ENCODE measurements around the gene CNNM2.
"Not testable (repeated sequence)": the region's sequence is repeated elsewhere in the genome, so short reads cannot be mapped to it uniquely, and the experiment has no call there.

Gene CNNM2

GRCh38 chr10:103111918-103112877 lies 194.1 kb downstream of the CNNM2 start:
- no peak for DNase-seq

GRCh38 chr10:103114876-103115275 lies 196.8 kb downstream of the CNNM2 start:
- DNase-seq = no peak

- no peak for DNase-seq
Measured at GRCh38 chr10:103117247-103117646, 199.2 kb downstream of the CNNM2 start.

GRCh38 chr10:103120546-103120945 lies 202.5 kb downstream of the CNNM2 start:
- DNase-seq = no peak

- no peak for DNase-seq
Measured at GRCh38 chr10:103120977-103121735, 203.1 kb downstream of the CNNM2 start.

GRCh38 chr10:103123282-103124024 lies 205.4 kb downstream of the CNNM2 start:
- DNase-seq = no peak

GRCh38 chr10:103124420-103125096 lies 206.5 kb downstream of the CNNM2 start:
- DNase-seq = no peak

- DNase-seq = no peak
Measured at GRCh38 chr10:103125323-103126267, 207.5 kb downstream of the CNNM2 start.

GRCh38 chr10:103127241-103127640 lies 209.1 kb downstream of the CNNM2 start:
- DNase-seq = no peak

- not testable (repeated sequence) for DNase-seq
Measured at GRCh38 chr10:103130180-103130579, 212.1 kb downstream of the CNNM2 start.

- DNase-seq = no peak
Measured at GRCh38 chr10:103130910-103131309, 212.8 kb downstream of the CNNM2 start.

- DNase-seq = peak; percentile 53
Measured at GRCh38 chr10:103135168-103135567, 217.1 kb downstream of the CNNM2 start.

- peak; percentile 42 for DNase-seq
Measured at GRCh38 chr10:103139803-103140202, 221.7 kb downstream of the CNNM2 start.

Measured in inflammatory macrophage treated with lipopolysaccharide for 4 hours (primary cell).